Neuron (in vitro differentiated cells): ENCODE results near the gene A1BG.
A peak's percentile ranks its signal among the peaks of the same experiment; 100 is the strongest.

Experiments
- H2AFZ ChIP-seq: one replicate; pipeline ENCODE4 v1.6.1; 2013; ENCODE audit warnings: low read depth, mild to moderate bottlenecking, inconsistent platforms, low read length, moderate library complexity
- H3K27me3 ChIP-seq: one replicate; pipeline ENCODE4 v1.6.1; 2013; ENCODE audit warnings: low read length; ENCODE audit not compliant: insufficient read depth
- H3K36me3 ChIP-seq: one replicate; pipeline ENCODE4 v1.6.1; 2013; ENCODE audit warnings: low read length; ENCODE audit not compliant: insufficient read depth
- H3K4me1 ChIP-seq: one replicate; pipeline ENCODE4 v1.6.1; 2013; ENCODE audit warnings: low read length; ENCODE audit not compliant: insufficient read depth
- H3K4me3 ChIP-seq: 2 replicates; pipeline ENCODE4 v1.5.1; 2013; ENCODE audit warnings: mild to moderate bottlenecking, low read length, moderate library complexity
- H3K9me3 ChIP-seq: one replicate; pipeline ENCODE4 v1.6.1; 2013; ENCODE audit warnings: low read length

A1BG gene

DNA sequence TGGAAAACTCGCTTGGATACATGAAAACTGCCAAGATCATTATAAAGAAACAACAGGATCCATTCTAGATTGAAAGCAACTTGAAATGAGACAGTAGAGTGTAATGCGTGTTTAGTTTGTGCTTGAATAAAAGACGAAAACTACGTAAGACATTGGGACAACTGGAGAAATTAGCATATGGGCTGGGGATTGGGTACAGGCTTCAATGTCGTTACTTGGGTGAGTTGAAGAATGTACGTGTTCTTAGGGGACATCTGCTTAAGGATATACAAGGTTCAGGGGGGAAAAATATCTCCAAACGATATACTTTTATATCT, 48.6 kb downstream of the A1BG start:
- Histone ChIP-seq H3K36me3 (peaks cover 62% of the 10 kb centered on the region), H3K9me3 (peaks cover 21% of the 10 kb centered on the region), H3K4me1 (peaks cover 10% of the 10 kb centered on the region), H3K27me3 (no peaks in the 10 kb centered on the region), H3K4me3 (peak overlapping the region; percentile 85), H2AFZ (no peak overlapping the region)

DNA sequence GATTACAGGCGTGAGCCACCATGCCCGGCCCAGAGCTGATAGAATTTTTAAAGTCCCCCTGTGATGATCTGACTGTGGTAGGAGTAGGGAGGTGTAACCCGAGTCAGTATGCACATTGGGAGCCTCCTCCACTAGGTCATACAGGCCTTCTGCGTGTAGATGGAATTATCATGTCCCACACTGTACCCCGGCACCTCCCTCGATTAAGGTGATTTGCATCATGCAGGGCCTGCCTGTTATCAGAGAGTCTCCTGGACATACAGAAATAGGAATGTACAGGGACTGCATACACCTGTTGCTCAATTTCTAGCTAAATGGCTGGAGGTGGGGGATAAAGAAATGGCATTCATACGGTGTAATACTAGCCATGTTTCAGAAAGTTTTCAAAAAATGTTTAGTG, 49.0 kb downstream of the A1BG start:
- H3K36me3 ChIP-seq: peaks cover 60% of the 10 kb centered on the region
- no peak overlapping the region for H2AFZ ChIP-seq
- H3K27me3 ChIP-seq: no peaks in the 10 kb centered on the region
- H3K4me1 ChIP-seq: peaks cover 10% of the 10 kb centered on the region
- H3K4me3 ChIP-seq: no peak overlapping the region
- H3K9me3 ChIP-seq: peaks cover 22% of the 10 kb centered on the region

DNA sequence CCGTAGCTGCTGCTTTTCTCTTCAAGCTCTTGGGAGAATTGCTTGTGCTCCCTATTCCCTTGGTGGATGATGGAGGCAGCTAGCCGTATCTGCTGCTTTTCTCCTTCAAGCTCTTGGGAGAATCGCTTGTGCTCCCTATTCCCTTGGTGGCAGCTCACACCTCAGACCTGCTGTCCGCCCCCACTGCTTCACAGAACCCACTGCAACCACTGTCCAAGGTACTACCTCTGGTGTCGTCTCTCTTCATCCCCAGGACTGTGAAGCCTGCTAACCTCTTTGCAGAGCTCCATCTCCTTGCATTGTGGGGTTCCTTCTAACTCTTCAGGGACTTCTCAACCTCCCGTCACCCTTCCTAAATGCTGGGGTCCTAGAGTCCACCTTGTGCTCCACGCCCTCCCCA, 52.7 kb downstream of the A1BG start:
- peaks cover 60% of the 10 kb centered on the region for H3K36me3 ChIP-seq

DNA sequence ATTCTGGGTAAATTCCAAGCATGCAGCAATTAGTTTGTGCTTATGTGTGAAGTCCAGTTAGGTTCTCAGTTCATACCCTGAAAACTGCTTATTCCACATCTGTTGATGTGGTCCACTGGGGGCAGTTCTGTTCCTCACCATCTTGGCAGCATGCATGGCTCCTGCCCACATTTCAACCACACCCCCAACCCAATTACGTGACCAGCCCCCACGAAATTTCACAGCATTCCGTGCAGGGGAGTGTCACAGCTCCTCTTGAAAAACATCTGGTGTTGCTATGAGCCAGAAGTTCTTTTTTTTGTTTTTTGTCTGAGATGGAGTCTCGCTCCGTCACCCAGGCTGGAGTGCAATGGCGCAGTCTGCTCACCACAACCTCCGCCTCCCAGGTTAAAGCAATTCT, 57.2 kb downstream of the A1BG start:
- H3K4me1 ChIP-seq: no peaks in the 10 kb centered on the region
- H3K9me3 ChIP-seq: peaks cover 79% of the 10 kb centered on the region
- no peaks in the 10 kb centered on the region for H3K27me3 ChIP-seq
- H3K4me3 ChIP-seq: no peak overlapping the region
- H3K36me3 ChIP-seq: peaks cover 92% of the 10 kb centered on the region
- H2AFZ ChIP-seq: no peak overlapping the region

More for the DNA sequence above, 52.7 kb downstream of the A1BG start:
- H3K4me3 ChIP-seq: no peak overlapping the region
- H3K4me1 ChIP-seq: peaks cover 3% of the 10 kb centered on the region
- no peak overlapping the region for H2AFZ ChIP-seq
- H3K9me3 ChIP-seq: peaks cover 38% of the 10 kb centered on the region
- no peaks in the 10 kb centered on the region for H3K27me3 ChIP-seq
